GM23248 (cell line): ENCODE data around the gene LRP1.

ENCODE experiments used
- EZH2 ChIP-seq: fragments of 200-600 bp; sonication (generic); IDR thresholded peaks from 2 replicates; pipeline ENCODE4 v1.6.1; 2018; ENCODE audit warnings: antibody characterized with exemption, mild to moderate bottlenecking; ENCODE audit not compliant: insufficient read depth, poor library complexity, severe bottlenecking
- EZH2phosphoT487 ChIP-seq: fragments of 200-600 bp; sonication (generic); IDR thresholded peaks from 2 replicates; pipeline ENCODE4 v1.6.1; 2018; ENCODE audit warnings: antibody characterized with exemption, moderate library complexity, mild to moderate bottlenecking, low read depth; ENCODE audit not compliant: insufficient read depth

GRCh38 chr12:57255916-57256315 is 127.6 kb downstream of the LRP1 start:
- TF ChIP-seq EZH2 (no peak), EZH2phosphoT487 (no peak)
